ENCODE data around the gene CLCN6.

Gene CLCN6

DNA sequence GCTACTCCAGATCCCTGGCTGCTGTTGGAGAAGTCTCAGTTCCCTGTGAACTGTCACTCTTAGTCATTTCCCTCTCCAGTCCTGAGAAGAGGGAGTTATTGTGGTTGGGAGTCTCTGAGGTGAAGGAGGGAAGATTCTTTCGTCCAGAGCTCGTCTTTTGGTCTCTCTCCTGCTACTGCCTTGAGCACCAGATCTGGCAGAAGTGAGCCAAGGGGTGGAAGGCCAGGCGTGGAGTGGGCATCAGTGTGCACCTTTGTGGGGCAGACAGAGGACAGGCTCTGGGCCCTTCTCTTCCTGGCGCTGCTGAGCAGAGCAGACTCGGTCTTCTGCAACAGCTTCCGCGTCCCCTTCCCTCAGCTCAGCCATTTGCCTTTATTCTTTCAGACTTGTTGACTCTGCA is 19.1 kb downstream of the CLCN6 start:
- H3K4me3 ChIP-seq (ENCODE audit: low read depth, low read length): no peak overlapping the region
- no peak for TF ChIP-seq MYC (IDR thresholded peaks at IDR 0.05; ENCODE audit: low read depth, low read length)
- no peak for TF ChIP-seq POLR2A (IDR thresholded peaks at IDR 0.05; ENCODE audit: extremely low read depth, insufficient read length)
- DNase-seq (ENCODE audit: low read depth): no peak

DNA sequence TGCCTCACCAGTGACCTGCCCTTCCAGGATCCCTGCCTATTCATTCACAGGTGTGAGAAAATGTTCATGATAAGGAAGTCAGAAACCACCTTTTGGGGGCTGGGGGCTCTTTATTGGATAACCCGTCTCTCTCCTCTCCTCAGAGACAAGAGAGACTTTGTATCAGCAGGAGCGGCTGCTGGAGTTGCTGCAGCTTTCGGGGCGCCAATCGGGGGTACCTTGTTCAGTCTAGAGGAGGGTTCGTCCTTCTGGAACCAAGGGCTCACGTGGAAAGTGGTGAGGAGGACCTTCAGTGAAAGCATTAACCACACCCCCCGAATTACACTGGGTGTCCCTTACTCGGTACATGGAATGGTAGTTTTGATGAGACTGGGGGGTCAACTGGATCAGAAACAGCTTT is 21.0 kb downstream of the CLCN6 start:
- no peak overlapping the region for H3K4me3 ChIP-seq (ENCODE audit: low read depth, low read length)
- DNase-seq (ENCODE audit: low read depth): no peak
- no peak for TF ChIP-seq POLR2A (IDR thresholded peaks at IDR 0.05; ENCODE audit: extremely low read depth, insufficient read length)
- TF ChIP-seq MYC (IDR thresholded peaks at IDR 0.05; ENCODE audit: low read depth, low read length): no peak
- TF ChIP-seq, protein P1, sequence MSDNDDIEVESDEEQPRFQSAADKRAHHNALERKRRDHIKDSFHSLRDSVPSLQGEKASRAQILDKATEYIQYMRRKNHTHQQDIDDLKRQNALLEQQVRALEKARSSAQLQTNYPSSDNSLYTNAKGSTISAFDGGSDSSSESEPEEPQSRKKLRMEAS (IDR thresholded peaks at IDR 0.05; ENCODE audit: low read depth, low read length): no peak
- TF ChIP-seq, protein P2, sequence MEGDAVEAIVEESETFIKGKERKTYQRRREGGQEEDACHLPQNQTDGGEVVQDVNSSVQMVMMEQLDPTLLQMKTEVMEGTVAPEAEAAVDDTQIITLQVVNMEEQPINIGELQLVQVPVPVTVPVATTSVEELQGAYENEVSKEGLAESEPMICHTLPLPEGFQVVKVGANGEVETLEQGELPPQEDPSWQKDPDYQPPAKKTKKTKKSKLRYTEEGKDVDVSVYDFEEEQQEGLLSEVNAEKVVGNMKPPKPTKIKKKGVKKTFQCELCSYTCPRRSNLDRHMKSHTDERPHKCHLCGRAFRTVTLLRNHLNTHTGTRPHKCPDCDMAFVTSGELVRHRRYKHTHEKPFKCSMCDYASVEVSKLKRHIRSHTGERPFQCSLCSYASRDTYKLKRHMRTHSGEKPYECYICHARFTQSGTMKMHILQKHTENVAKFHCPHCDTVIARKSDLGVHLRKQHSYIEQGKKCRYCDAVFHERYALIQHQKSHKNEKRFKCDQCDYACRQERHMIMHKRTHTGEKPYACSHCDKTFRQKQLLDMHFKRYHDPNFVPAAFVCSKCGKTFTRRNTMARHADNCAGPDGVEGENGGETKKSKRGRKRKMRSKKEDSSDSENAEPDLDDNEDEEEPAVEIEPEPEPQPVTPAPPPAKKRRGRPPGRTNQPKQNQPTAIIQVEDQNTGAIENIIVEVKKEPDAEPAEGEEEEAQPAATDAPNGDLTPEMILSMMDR (IDR thresholded peaks at IDR 0.05; ENCODE audit: low read depth, low read length): no peak

DNA sequence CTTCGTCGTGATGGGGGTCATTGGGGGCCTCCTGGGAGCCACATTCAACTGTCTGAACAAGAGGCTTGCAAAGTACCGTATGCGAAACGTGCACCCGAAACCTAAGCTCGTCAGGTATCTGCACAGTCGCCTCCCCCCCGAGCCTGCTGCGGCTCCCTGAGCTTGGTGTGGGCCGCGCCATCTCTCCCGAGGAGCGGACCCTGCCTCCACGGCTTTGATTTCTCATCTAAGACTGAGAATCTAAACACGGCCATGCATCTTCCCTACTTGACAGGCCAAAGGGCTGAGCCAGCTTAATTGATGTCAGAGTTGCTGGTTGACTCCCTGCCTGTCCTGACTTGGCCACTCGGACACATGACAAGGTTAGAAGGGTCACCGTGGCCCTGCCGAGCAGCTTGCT is 22.5 kb downstream of the CLCN6 start:
- H3K4me3 ChIP-seq (ENCODE audit: low read depth, low read length): no peak overlapping the region
- DNase-seq (ENCODE audit: low read depth): no peak
- TF ChIP-seq, protein P2 (IDR thresholded peaks at IDR 0.05; ENCODE audit: low read depth, low read length): no peak
- no peak for TF ChIP-seq MYC (IDR thresholded peaks at IDR 0.05; ENCODE audit: low read depth, low read length)
- no peak for TF ChIP-seq POLR2A (IDR thresholded peaks at IDR 0.05; ENCODE audit: extremely low read depth, insufficient read length)
- TF ChIP-seq, protein P1 (IDR thresholded peaks at IDR 0.05; ENCODE audit: low read depth, low read length): no peak

DNA sequence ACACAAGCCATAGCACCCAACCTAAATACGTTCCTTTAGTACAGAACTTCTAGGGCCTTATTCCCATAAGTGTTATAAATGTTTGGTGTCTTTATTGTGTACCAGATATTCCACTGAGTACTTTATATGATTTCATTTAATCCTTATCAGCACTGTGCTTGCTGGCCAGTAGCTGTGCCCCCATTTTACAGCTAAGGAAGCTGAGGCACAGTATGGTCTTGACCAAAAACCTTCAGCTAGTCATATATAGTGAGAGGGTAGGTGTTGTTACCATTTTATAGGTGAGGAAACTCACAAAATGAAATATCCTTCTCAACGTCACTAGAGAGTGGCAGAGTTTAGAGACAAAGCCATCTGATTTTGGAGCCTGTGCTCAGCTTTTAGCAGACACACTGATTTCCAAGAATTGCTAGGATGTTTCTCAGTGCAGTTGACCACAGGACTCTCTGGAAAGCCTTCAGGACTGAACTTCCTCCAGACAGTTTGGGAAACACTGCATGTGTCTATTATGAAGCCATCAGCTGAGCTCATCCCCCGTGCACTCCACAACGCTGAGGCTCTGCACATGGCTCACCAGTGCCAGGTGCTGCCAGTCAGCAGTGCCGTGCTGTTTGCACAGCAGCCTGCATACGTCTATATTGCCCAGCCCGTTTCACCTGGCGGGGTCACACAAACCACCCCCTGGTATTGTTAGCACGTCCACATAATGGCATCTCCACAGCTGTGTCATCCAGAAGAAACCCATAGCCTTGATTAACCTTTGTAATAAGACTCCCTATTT is 26.1 kb downstream of the CLCN6 start:
- no peak overlapping the region for H3K4me3 ChIP-seq (ENCODE audit: low read depth, low read length)
- DNase-seq (ENCODE audit: low read depth): no peak
- TF ChIP-seq POLR2A (IDR thresholded peaks at IDR 0.05; ENCODE audit: extremely low read depth, insufficient read length) (no peak), MYC (IDR thresholded peaks at IDR 0.05; ENCODE audit: low read depth, low read length) (no peak)
- TF ChIP-seq, protein P1 (IDR thresholded peaks at IDR 0.05; ENCODE audit: low read depth, low read length): no peak
- TF ChIP-seq, protein P2 (IDR thresholded peaks at IDR 0.05; ENCODE audit: low read depth, low read length): no peak

DNA sequence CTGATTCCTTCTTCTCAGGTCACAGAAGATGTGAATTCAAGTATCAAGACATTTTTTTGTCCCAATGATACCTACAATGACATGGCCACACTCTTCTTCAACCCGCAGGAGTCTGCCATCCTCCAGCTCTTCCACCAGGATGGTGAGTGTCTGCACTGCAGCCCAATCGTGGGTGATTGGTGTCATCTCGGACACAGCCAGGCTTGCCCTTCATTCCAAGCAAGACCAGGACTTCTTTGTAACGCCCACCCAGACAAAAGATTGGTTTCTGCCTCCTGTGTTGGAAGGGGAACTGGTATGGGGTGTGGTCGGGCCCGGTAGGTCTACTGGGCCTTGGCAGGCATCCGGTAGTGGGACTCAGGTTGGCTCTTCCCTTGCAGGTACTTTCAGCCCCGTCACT is 27.5 kb downstream of the CLCN6 start:
- TF ChIP-seq, protein P1 (IDR thresholded peaks at IDR 0.05; ENCODE audit: low read depth, low read length): no peak
- TF ChIP-seq MYC (IDR thresholded peaks at IDR 0.05; ENCODE audit: low read depth, low read length) (no peak), POLR2A (IDR thresholded peaks at IDR 0.05; ENCODE audit: extremely low read depth, insufficient read length) (no peak)
- TF ChIP-seq, protein P2 (IDR thresholded peaks at IDR 0.05; ENCODE audit: low read depth, low read length): no peak
- DNase-seq (ENCODE audit: low read depth): no peak
- no peak overlapping the region for H3K4me3 ChIP-seq (ENCODE audit: low read depth, low read length)

DNA sequence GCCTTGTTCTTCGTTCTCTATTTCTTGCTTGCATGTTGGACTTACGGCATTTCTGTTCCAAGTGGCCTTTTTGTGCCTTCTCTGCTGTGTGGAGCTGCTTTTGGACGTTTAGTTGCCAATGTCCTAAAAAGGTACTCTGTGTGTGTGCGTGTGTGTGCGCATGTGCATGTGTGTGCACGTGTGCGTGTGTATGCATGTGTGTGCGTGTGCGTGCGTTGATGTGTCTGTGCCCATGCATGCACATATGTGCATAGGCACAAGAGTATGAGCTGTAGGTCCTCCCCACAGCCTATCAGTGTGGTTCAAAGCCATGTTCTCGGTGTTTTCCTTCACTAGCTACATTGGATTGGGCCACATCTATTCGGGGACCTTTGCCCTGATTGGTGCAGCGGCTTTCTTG is 27.9 kb downstream of the CLCN6 start:
- H3K4me3 ChIP-seq (ENCODE audit: low read depth, low read length): no peak overlapping the region
- TF ChIP-seq, protein P1 (IDR thresholded peaks at IDR 0.05; ENCODE audit: low read depth, low read length): no peak
- no peak for TF ChIP-seq POLR2A (IDR thresholded peaks at IDR 0.05; ENCODE audit: extremely low read depth, insufficient read length)
- no peak for TF ChIP-seq MYC (IDR thresholded peaks at IDR 0.05; ENCODE audit: low read depth, low read length)
- TF ChIP-seq, protein P2 (IDR thresholded peaks at IDR 0.05; ENCODE audit: low read depth, low read length): no peak
- no peak for DNase-seq (ENCODE audit: low read depth)

All from NB4 (cell line).